PFSK-1 (cell line): Measurements from ENCODE around the gene IGF1R.

Experiments used
- FOXP2 ChIP-seq: optimal IDR thresholded peaks from 2 replicates; pipeline ENCODE3; 2011; ENCODE audit warnings: borderline replicate concordance, control low read depth, inconsistent platforms; ENCODE audit not compliant: insufficient read depth; ENCODE audit errors: extremely low read length, extremely low read depth
- POLR2AphosphoS5 ChIP-seq: IDR thresholded peaks from 2 replicates; pipeline ENCODE4 v1.6.1; 2012; ENCODE audit warnings: low read depth, mild to moderate bottlenecking, control low read depth, low read length, moderate library complexity
- SIN3A ChIP-seq: IDR thresholded peaks from 2 replicates; pipeline ENCODE4 v1.6.1; 2012; ENCODE audit warnings: mild to moderate bottlenecking, low read length, moderate library complexity, borderline replicate concordance; ENCODE audit not compliant: insufficient read depth
- TAF1 ChIP-seq: IDR thresholded peaks from 2 replicates; pipeline ENCODE4 v1.6.1; 2012; ENCODE audit warnings: low read length, control low read depth, borderline replicate concordance; ENCODE audit not compliant: insufficient read depth
- TF ChIP-seq, protein P1 (sequence below), 2 experiments: IDR thresholded peaks; 2 replicates each; pipeline versions ENCODE4 v1.6.1 to v1.8.0; 2011 to 2012; ENCODE audit warnings: low read depth in 2 of 2, low read length in 2 of 2, control low read depth in 1 of 2, inconsistent platforms in 1 of 2, mild to moderate bottlenecking in 1 of 2, moderate library complexity in 1 of 2; ENCODE audit not compliant: insufficient read depth in 1 of 2

IGF1R gene

DNA sequence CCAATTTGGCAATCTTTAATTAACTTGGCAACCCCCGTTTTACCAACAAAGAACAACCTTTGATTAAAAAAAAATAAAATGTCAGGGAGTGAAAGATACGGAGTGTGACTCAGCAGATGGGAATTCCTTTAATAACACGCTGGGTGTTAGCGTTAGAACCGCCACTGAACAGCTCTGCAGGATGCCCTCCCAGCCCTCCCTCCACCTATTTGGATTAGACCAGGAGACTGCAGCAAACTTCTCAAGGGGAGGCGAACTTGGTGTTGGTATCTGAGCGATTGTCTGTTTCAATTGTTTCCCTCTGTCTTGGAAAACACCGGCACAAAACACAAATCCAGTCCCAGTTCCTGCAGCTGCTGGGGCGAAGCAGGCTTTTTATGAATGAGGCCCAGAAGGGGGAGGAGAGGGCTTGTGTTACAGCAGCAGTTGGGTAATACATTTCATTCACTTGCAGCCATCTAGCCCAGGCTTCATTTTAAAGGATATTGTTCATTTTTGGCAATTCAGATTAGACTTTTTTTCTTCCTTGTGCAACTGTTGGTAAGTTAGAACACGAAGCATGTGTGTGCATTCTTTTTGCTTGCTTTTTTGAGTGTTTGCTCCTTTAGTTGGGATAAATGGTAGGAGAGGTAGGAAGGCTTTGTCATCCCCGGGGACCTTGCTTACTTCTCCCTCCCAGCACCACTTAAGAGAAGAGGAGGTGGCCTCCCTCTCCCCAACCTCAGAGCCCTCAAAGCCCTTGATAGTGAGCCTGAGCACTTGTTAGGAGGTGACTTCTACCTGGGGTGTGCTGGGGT is 152.3 kb downstream of the IGF1R start:
- TF ChIP-seq POLR2AphosphoS5 (peak; percentile 77), FOXP2 (peak; percentile 89), SIN3A (peak; percentile 95), TAF1 (no peak)
- TF ChIP-seq, protein P1, sequence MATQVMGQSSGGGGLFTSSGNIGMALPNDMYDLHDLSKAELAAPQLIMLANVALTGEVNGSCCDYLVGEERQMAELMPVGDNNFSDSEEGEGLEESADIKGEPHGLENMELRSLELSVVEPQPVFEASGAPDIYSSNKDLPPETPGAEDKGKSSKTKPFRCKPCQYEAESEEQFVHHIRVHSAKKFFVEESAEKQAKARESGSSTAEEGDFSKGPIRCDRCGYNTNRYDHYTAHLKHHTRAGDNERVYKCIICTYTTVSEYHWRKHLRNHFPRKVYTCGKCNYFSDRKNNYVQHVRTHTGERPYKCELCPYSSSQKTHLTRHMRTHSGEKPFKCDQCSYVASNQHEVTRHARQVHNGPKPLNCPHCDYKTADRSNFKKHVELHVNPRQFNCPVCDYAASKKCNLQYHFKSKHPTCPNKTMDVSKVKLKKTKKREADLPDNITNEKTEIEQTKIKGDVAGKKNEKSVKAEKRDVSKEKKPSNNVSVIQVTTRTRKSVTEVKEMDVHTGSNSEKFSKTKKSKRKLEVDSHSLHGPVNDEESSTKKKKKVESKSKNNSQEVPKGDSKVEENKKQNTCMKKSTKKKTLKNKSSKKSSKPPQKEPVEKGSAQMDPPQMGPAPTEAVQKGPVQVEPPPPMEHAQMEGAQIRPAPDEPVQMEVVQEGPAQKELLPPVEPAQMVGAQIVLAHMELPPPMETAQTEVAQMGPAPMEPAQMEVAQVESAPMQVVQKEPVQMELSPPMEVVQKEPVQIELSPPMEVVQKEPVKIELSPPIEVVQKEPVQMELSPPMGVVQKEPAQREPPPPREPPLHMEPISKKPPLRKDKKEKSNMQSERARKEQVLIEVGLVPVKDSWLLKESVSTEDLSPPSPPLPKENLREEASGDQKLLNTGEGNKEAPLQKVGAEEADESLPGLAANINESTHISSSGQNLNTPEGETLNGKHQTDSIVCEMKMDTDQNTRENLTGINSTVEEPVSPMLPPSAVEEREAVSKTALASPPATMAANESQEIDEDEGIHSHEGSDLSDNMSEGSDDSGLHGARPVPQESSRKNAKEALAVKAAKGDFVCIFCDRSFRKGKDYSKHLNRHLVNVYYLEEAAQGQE (IDR thresholded peaks at IDR 0.05; ENCODE audit: insufficient read depth in 1 of 2, low read depth in 2 of 2, low read length in 2 of 2), result peak in 1 of 2 experiments; percentile 71; a peak in 1 of 4 replicates

GRCh38 chr15:98801234-98801561 is 152.9 kb downstream of the IGF1R start:
- no peak for TF ChIP-seq FOXP2
- TF ChIP-seq, protein P1 (IDR thresholded peaks at IDR 0.05; ENCODE audit: insufficient read depth in 1 of 2, low read depth in 2 of 2, low read length in 2 of 2), result no peak; a peak in 1 of 4 replicates
- TF ChIP-seq SIN3A, result no peak
- TF ChIP-seq POLR2AphosphoS5, result no peak
- TF ChIP-seq TAF1, result no peak

- TF ChIP-seq SIN3A, result no peak
- TF ChIP-seq, protein P1 (IDR thresholded peaks at IDR 0.05; ENCODE audit: insufficient read depth in 1 of 2, low read depth in 2 of 2, low read length in 2 of 2), result no peak
- TF ChIP-seq POLR2AphosphoS5, result no peak
- no peak for TF ChIP-seq TAF1
- no peak for TF ChIP-seq FOXP2
Measured at GRCh38 chr15:98802187-98802586, 153.8 kb downstream of the IGF1R start.

DNA sequence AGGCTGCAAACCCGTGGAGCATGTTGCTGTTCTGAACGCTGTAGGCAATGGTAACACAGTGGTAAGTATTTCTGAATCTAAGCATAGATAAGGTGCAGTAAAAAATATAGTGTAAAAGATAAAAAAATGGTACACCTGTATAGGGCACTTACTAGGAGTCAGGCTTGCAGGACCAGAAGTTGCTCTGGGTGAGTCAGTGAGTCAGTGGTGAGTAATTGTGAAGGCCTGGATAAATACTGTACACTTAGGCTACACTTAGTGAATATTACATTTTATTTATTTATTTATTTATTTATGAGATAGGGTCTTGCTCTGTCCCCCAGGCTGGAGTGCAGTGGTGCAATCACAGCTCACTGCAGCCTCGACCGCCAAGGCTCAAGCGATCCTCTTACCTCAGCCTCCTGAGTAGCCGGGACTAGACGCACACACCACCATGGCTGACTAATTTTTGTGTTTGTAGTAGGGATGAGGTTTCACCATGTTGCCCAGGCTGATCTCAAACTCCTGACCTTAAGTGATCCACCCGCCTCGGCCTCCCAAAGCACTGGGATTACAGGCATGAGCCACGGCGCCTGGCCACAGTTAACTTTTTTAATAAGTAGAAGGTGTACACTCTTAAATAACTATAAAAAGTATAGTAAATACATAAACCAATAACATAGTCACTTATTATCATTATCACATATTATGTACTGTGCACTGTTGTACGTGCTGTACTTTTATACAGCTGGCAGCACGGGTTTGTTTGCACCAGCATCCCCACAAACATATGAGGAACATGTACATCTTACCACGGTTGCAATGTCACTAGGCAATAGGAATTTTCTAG is 155.1 kb downstream of the IGF1R start:
- no peak for TF ChIP-seq FOXP2
- no peak for TF ChIP-seq POLR2AphosphoS5
- no peak for TF ChIP-seq SIN3A
- no peak for TF ChIP-seq TAF1
- TF ChIP-seq, protein P1 (IDR thresholded peaks at IDR 0.05; ENCODE audit: insufficient read depth in 1 of 2, low read depth in 2 of 2, low read length in 2 of 2), result no peak
